GM10248 (cell line): Measurements from ENCODE around the gene TNFAIP8L1.

Source experiments
- CTCF ChIA-PET: fragments of 300-600 bp; sonication (Branson Sonifier 250); formaldehyde crosslinking; extraction: SDS; loops from one replicate; lab custom pipeline; 2021; ENCODE audit warnings: antibody characterized with exemption; lab: Yijun Ruan, JAX
- POLR2A ChIA-PET: fragments of 350-650 bp; sonication (Branson Sonifier 250); formaldehyde crosslinking; extraction: SDS; loops from one replicate; lab custom pipeline; 2020; ENCODE audit warnings: antibody characterized with exemption; lab: Yijun Ruan, JAX
- DNase-seq: peaks from one replicate; pipeline ENCODE4 v3.0.0; 2012; ENCODE audit errors: extremely low spot score
- CTCF ChIP-seq: IDR thresholded peaks from 2 replicates; pipeline ENCODE4 v1.5.1; 2012; ENCODE audit warnings: mild to moderate bottlenecking, low read depth; ENCODE audit errors: extremely low read depth, missing control alignments, control extremely low read depth

TNFAIP8L1 gene

GRCh38 chr19:4598712-4599111 lies 40.6 kb upstream of the TNFAIP8L1 start:
- ChIA-PET CTCF (interaction anchor here (0.6 to 2.4 kb wide), 6 partner anchors 9 to 74 kb away, joined by 3 to 8 read pairs (median 5); no protein-coding TSS in a partner anchor), POLR2A (no interaction called here)
- no peak for TF ChIP-seq CTCF
- no peak for DNase-seq

- CTCF ChIA-PET = interaction anchor here (1.5 to 2.4 kb wide), 2 partner anchors 33 to 37 kb away, joined by 3 to 8 read pairs; no protein-coding TSS in a partner anchor
- no peak for DNase-seq
- POLR2A ChIA-PET = interaction anchor here (0.6 kb wide), 1 partner anchor 261 kb away, joined by 3 read pairs; no protein-coding TSS in a partner anchor
- TF ChIP-seq CTCF = no peak
Measured at GRCh38 chr19:4600082-4600481, 39.2 kb upstream of the TNFAIP8L1 start.

- ChIA-PET CTCF (no interaction called here), POLR2A (no interaction called here)
- DNase-seq = no peak
- TF ChIP-seq CTCF = no peak
Measured at GRCh38 chr19:4600893-4601292, 38.4 kb upstream of the TNFAIP8L1 start.

- TF ChIP-seq CTCF = no peak
- ChIA-PET POLR2A (no interaction called here), CTCF (no interaction called here)
- DNase-seq = no peak
Measured at GRCh38 chr19:4602173-4602788, 37.0 kb upstream of the TNFAIP8L1 start.

- no peak for TF ChIP-seq CTCF
- DNase-seq = no peak
- CTCF ChIA-PET = no interaction called here
- POLR2A ChIA-PET = no interaction called here
Measured at GRCh38 chr19:4602915-4603314, 36.4 kb upstream of the TNFAIP8L1 start.

GRCh38 chr19:4604912-4605311 lies 34.4 kb upstream of the TNFAIP8L1 start:
- DNase-seq = no peak
- ChIA-PET POLR2A (interaction anchor here (0.6 kb wide), 1 partner anchor 1082 kb away, joined by 8 read pairs; no protein-coding TSS in a partner anchor), CTCF (interaction anchor here (0.8 to 1.8 kb wide), 3 partner anchors 10 to 32 kb away, joined by 3 to 9 read pairs (median 3); no protein-coding TSS in a partner anchor)
- TF ChIP-seq CTCF = no peak
